Panc1 (cell line): ENCODE results near the gene DOCK3.

Source experiments
- CTCF ChIP-seq: fragments of 450-650 bp; IDR thresholded peaks from 2 replicates; pipeline ENCODE4 v1.5.1; 2017; ENCODE audit warnings: mild to moderate bottlenecking
- POLR2AphosphoS5 ChIP-seq: IDR thresholded peaks from 2 replicates; pipeline ENCODE4 v1.6.1; 2012; ENCODE audit warnings: mild to moderate bottlenecking, low read depth, low read length, moderate library complexity
- SIN3A ChIP-seq: IDR thresholded peaks from 2 replicates; pipeline ENCODE4 v1.6.1; 2012; ENCODE audit warnings: low read depth, mild to moderate bottlenecking, low read length, moderate library complexity, borderline replicate concordance; ENCODE audit not compliant: insufficient read depth

- TF ChIP-seq CTCF: peak; percentile 47
- TF ChIP-seq POLR2AphosphoS5: no peak
- no peak for TF ChIP-seq SIN3A
These were observed 425.8 kb downstream of the DOCK3 start for GRCh38 chr3:51100536-51100851.
